Measurements from ENCODE around the gene SRL. TPM values are rescaled to one million over a fixed set of nuclear protein-coding genes. Genes with fewer than 3 reads are reported as not detected.

Gene SRL
- total and polyA plus RNA-seq, 7 donors, result 0.33 to 1.2 (median 0.60) TPM

- WGBS, 2 donors, result 53 to 64% methylated on average over 5 of the region's 5 CpGs
- no peak overlapping the region for H3K27ac ChIP-seq
- no peaks in the 10 kb centered on the region for H3K9me3 ChIP-seq
- no peak for TF ChIP-seq POLR2A (IDR thresholded peaks at IDR 0.05)
- no peak for TF ChIP-seq POLR2AphosphoS5 (IDR thresholded peaks at IDR 0.05)
- TF ChIP-seq EP300 (IDR thresholded peaks at IDR 0.05), result no peak
- TF ChIP-seq CTCF (IDR thresholded peaks at IDR 0.05), result no peak
- intact Hi-C loops (cut with DNase I), result no loop called here
- peak overlapping the region in 2 of 4 donors; percentile 3 to 17 for H3K4me3 ChIP-seq
- H3K36me3 ChIP-seq, result no peaks in the 10 kb centered on the region
- no peaks in the 10 kb centered on the region for H3K27me3 ChIP-seq
- peaks cover 0 to 15% (median 4%) of the 10 kb centered on the region in 4 donors for H3K4me1 ChIP-seq
- no peak for DNase-seq
Observed at GRCh38 chr16:4239020-4239419, 2.9 kb downstream of the SRL start.

- H3K4me3 ChIP-seq, result no peak overlapping the region
- DNase-seq, result no peak
- WGBS, 2 donors, result 79 to 81% methylated on average over 4 of the region's 4 CpGs
- no peaks in the 10 kb centered on the region for H3K27me3 ChIP-seq
- H3K4me1 ChIP-seq, result no peaks in the 10 kb centered on the region
- no peaks in the 10 kb centered on the region for H3K9me3 ChIP-seq
- no peaks in the 10 kb centered on the region for H3K36me3 ChIP-seq
- no peak overlapping the region for H3K27ac ChIP-seq
- TF ChIP-seq EP300 (IDR thresholded peaks at IDR 0.05), result no peak
- no peak for TF ChIP-seq CTCF (IDR thresholded peaks at IDR 0.05)
- TF ChIP-seq POLR2A (IDR thresholded peaks at IDR 0.05), result no peak
- intact Hi-C loops (cut with DNase I), result no loop called here
Observed at GRCh38 chr16:4233431-4233830, 8.4 kb downstream of the SRL start.

GRCh38 chr16:4232541-4233386 is 9.1 kb downstream of the SRL start:
- no peak for DNase-seq
- H3K27me3 ChIP-seq, result no peaks in the 10 kb centered on the region
- intact Hi-C loops (cut with DNase I), result no loop called here
- H3K27ac ChIP-seq, result no peak overlapping the region
- TF ChIP-seq CTCF (IDR thresholded peaks at IDR 0.05), result no peak
- no peak for TF ChIP-seq EP300 (IDR thresholded peaks at IDR 0.05)
- TF ChIP-seq POLR2AphosphoS5 (IDR thresholded peaks at IDR 0.05), result no peak
- TF ChIP-seq POLR2A (IDR thresholded peaks at IDR 0.05), result no peak
- H3K4me1 ChIP-seq, result no peaks in the 10 kb centered on the region
- no peaks in the 10 kb centered on the region for H3K9me3 ChIP-seq
- H3K36me3 ChIP-seq, result no peaks in the 10 kb centered on the region
- H3K4me3 ChIP-seq, result no peak overlapping the region
- WGBS, 2 donors, result 84 to 88% methylated on average over 14 of the region's 14 CpGs

DNA sequence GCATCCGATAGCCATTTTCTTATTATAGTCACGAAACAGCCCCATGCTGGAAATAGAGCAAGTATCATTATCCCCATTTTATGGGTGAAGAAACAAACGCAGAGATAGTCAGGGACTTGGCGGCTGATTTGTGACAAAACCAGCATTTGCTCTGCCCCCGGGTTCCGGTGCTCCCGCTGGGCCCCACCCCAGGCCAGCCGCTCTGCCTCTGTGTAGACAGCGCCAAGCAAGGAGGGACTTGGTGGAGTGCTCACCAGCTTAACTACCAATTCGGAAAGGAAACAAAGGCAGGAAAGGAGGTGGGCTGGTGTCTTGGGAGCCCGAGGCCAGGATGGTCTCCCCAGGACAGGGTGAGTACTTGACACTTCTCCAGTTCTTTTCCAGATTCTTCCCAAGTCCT is 10.0 kb downstream of the SRL start:
- Histone ChIP-seq H3K4me3 (no peak overlapping the region), H3K9me3 (no peaks in the 10 kb centered on the region), H3K36me3 (no peaks in the 10 kb centered on the region), H3K27me3 (no peaks in the 10 kb centered on the region), H3K27ac (no peak overlapping the region), H3K4me1 (no peaks in the 10 kb centered on the region)
- no peak for TF ChIP-seq EP300 (IDR thresholded peaks at IDR 0.05)
- no peak for TF ChIP-seq POLR2AphosphoS5 (IDR thresholded peaks at IDR 0.05)
- TF ChIP-seq CTCF (IDR thresholded peaks at IDR 0.05), result no peak
- no peak for TF ChIP-seq POLR2A (IDR thresholded peaks at IDR 0.05)
- DNase-seq, result no peak
- WGBS, 2 donors, result 90% methylated on average over 11 of the region's 11 CpGs
- intact Hi-C loops (cut with DNase I), result no loop called here

Data from sigmoid colon (tissue), 7 donors.